HepG2 (cell line): ENCODE results near the gene PPP2R5B. TPM values are rescaled to one million over a fixed set of nuclear protein-coding genes. Genes with fewer than 3 reads are reported as not detected.

Experiments used
- CHCHD3 ChIP-seq: sonication (generic); formaldehyde crosslinking; IDR thresholded peaks from 2 replicates; pipeline ENCODE4 v1.8.0; 2022; ENCODE audit warnings: mild to moderate bottlenecking, missing genetic modification reagents, moderate library complexity
- EP300 ChIP-seq, 3 experiments: sonication (generic) in 1 of 3; formaldehyde crosslinking in 1 of 3; IDR thresholded peaks; 2 replicates each; pipeline versions ENCODE4 v1.5.1 to v1.6.1; 2011 to 2020; ENCODE audit warnings: low read depth in 2 of 3, low read length in 2 of 3, borderline replicate concordance in 1 of 3, improper control_type of control experiment in 1 of 3, mild to moderate bottlenecking in 1 of 3, missing genetic modification reagents in 1 of 3, moderate library complexity in 1 of 3
- HDAC2 ChIP-seq: sonication (generic); formaldehyde crosslinking; IDR thresholded peaks from 2 replicates; pipeline ENCODE4 v1.4.0; 2020; ENCODE audit warnings: missing genetic modification reagents
- KLF9 ChIP-seq: IDR thresholded peaks from 2 replicates; pipeline ENCODE4 v1.6.1; 2016; ENCODE audit warnings: low read depth
- KMT2B ChIP-seq: IDR thresholded peaks from 2 replicates; pipeline ENCODE4 v1.6.1; 2016; ENCODE audit warnings: missing genetic modification reagents, missing compliant biosample characterization
- NFE2 ChIP-seq: sonication (generic); formaldehyde crosslinking; IDR thresholded peaks from 2 replicates; pipeline ENCODE4 v1.4.0; 2020; ENCODE audit warnings: missing genetic modification reagents
- RBM39 ChIP-seq: fragments of 200-400 bp; formaldehyde crosslinking; IDR thresholded peaks from one replicate; pipeline ENCODE4 v1.6.1; 2018; ENCODE audit warnings: antibody characterized with exemption, mild to moderate bottlenecking, low read depth, low read length; ENCODE audit not compliant: poor library complexity, severe bottlenecking
- SMAD1 ChIP-seq: sonication (generic); formaldehyde crosslinking; IDR thresholded peaks from 2 replicates; pipeline ENCODE4 v1.4.0; 2020; ENCODE audit warnings: missing genetic modification reagents, low read depth, mild to moderate bottlenecking, borderline replicate concordance
- SMARCC2 ChIP-seq: fragments of 450-650 bp; IDR thresholded peaks from 2 replicates; pipeline ENCODE4 v1.6.1; 2017; ENCODE audit warnings: antibody characterized with exemption, mild to moderate bottlenecking
- SRF ChIP-seq: IDR thresholded peaks from 2 replicates; pipeline ENCODE4 v1.6.1; 2011; ENCODE audit warnings: mild to moderate bottlenecking, low read depth, low read length, moderate library complexity
- SRY ChIP-seq: sonication (generic); formaldehyde crosslinking; IDR thresholded peaks from 2 replicates; pipeline ENCODE4 v1.8.0; 2022; ENCODE audit warnings: mild to moderate bottlenecking, missing genetic modification reagents
- TEAD2 ChIP-seq: sonication (generic); formaldehyde crosslinking; IDR thresholded peaks from 2 replicates; pipeline ENCODE4 v1.9.0; 2021; ENCODE audit warnings: missing genetic modification reagents
- ZNF232 ChIP-seq: sonication (generic); formaldehyde crosslinking; IDR thresholded peaks from 2 replicates; pipeline ENCODE4 v1.4.0; 2020; ENCODE audit warnings: missing genetic modification reagents, borderline replicate concordance
- ZNF768 ChIP-seq: sonication (generic); formaldehyde crosslinking; IDR thresholded peaks from 2 replicates; pipeline ENCODE4 v1.4.0; 2020; ENCODE audit warnings: missing genetic modification reagents
- ZNF839 ChIP-seq: sonication (generic); formaldehyde crosslinking; IDR thresholded peaks from 2 replicates; pipeline ENCODE4 v1.4.0; 2020; ENCODE audit warnings: missing genetic modification reagents, mild to moderate bottlenecking, borderline replicate concordance
- polyA plus RNA-seq, 8 experiments: library from polyadenylated mRNA; depleted of rRNA in 3 of 8; stranded (reverse) in 7 of 8; unstranded in 1 of 8; fragments of >200 nt; fragmentation: Illumina TruSeq in 4 of 8; extraction: Trizol in 4 of 8; gene quantifications; 2 replicates each; pipeline versions ENCODE4 v1.2.1 to v1.2.3, GENCODE V29; 2011 to 2016; ENCODE audit warnings: low read depth in 4 of 8, missing spikeins in 1 of 8, mixed read lengths in 1 of 8; ENCODE audit not compliant: insufficient read depth in 1 of 8
- total RNA-seq, 5 experiments: library from RNA; depleted of rRNA; stranded (reverse); fragments of >200 nt; fragmentation: Illumina TruSeq; extraction: Trizol; gene quantifications; 2 replicates each; pipeline ENCODE4 v1.2.3, GENCODE V29; 2016; ENCODE audit warnings: low read depth in 1 of 5
- TF ChIP-seq, protein P1 (sequence below): sonication (generic); formaldehyde crosslinking; IDR thresholded peaks from 2 replicates; pipeline ENCODE4 v1.4.0; 2020; ENCODE audit warnings: missing genetic modification reagents
- TF ChIP-seq, protein P2 (sequence below): sonication (generic); formaldehyde crosslinking; IDR thresholded peaks from 2 replicates; pipeline ENCODE4 v1.8.0; 2022; ENCODE audit warnings: mild to moderate bottlenecking, missing genetic modification reagents, moderate library complexity
- TF ChIP-seq, protein P3 (sequence below): sonication (generic); formaldehyde crosslinking; IDR thresholded peaks from 2 replicates; pipeline ENCODE4 v1.9.0; 2021; ENCODE audit warnings: missing genetic modification reagents, borderline replicate concordance
- TF ChIP-seq, protein P4 (sequence below): sonication (generic); formaldehyde crosslinking; IDR thresholded peaks from 2 replicates; pipeline ENCODE4 v1.4.0; 2020; ENCODE audit warnings: mild to moderate bottlenecking, missing genetic modification reagents

PPP2R5B gene
- total and polyA plus RNA-seq, 2 of the 13 experiments (the other 11 are each of a cell fraction or from before 2014, with no cell fraction given): 2.3 to 8.3 TPM

DNA sequence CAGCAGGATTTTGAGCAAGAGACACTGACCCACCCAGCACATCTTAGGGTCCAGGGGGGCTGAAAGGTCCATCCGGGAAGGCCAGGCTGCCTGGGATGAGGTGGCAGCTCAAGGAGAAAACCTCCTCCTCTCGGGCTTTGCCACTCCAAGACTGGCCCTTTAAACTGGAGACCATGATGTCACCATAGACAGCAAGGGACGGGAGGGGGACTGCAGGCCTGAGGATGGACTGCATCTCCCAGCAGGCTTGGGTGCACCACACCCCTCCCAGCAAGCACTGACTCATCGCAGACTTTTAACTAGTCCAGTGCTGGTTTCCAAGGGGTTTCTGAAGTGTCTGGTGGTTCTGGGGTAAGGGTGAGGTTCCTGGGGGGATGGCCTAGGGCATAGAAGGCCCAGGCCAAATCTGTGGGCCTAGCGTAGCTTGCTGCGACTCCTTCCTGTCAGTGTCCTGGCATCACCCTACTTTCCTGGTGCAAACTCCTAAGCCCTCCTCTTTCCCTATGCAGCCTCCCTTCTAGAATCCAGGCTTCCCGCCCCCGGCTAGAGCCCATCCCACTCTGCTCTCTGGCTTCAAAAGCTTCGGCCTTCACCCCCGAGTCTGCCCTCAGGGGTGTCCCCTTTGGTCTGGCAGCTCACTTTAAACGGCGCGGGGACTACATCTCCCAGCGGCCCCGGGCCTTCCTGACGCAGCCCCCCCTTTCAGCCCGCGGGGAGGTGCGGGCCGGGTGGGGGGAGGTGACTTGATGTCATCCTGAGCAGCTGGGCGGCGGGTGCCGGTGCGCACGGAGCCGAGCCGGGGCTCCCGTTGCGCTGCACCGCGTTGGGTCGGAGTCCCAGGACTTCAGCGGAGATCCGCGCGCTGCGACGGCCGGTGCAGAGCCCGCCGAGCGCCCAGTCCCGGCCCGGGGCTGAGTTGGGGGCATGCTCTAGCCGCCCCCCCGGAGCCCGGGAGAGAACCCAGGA, at the start of gene PPP2R5B (continued):
- no peak; a peak in 1 of 4 replicates for TF ChIP-seq EP300 (IDR thresholded peaks at IDR 0.05; ENCODE audit: low read depth in 2 of 2, low read length in 2 of 2)
- TF ChIP-seq EP300 (CRISPR knock-in tag; IDR thresholded peaks at IDR 0.05; ENCODE audit: borderline replicate concordance): no peak
- TF ChIP-seq CHCHD3: no peak
- 0 out of 2 replicates have a peak, but pooled peaks have one; percentile 40 for TF ChIP-seq KMT2B (CRISPR knock-in tag)
- no peak for TF ChIP-seq SRY (CRISPR knock-in tag)
- TF ChIP-seq RBM39: no peak
- TF ChIP-seq NFE2 (CRISPR knock-in tag): no peak
- TF ChIP-seq TEAD2 (CRISPR knock-in tag): no peak
- TF ChIP-seq KLF9 (CRISPR knock-in tag): no peak
- no peak for TF ChIP-seq SMARCC2
- TF ChIP-seq, protein P1, sequence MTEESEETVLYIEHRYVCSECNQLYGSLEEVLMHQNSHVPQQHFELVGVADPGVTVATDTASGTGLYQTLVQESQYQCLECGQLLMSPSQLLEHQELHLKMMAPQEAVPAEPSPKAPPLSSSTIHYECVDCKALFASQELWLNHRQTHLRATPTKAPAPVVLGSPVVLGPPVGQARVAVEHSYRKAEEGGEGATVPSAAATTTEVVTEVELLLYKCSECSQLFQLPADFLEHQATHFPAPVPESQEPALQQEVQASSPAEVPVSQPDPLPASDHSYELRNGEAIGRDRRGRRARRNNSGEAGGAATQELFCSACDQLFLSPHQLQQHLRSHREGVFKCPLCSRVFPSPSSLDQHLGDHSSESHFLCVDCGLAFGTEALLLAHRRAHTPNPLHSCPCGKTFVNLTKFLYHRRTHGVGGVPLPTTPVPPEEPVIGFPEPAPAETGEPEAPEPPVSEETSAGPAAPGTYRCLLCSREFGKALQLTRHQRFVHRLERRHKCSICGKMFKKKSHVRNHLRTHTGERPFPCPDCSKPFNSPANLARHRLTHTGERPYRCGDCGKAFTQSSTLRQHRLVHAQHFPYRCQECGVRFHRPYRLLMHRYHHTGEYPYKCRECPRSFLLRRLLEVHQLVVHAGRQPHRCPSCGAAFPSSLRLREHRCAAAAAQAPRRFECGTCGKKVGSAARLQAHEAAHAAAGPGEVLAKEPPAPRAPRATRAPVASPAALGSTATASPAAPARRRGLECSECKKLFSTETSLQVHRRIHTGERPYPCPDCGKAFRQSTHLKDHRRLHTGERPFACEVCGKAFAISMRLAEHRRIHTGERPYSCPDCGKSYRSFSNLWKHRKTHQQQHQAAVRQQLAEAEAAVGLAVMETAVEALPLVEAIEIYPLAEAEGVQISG (CRISPR knock-in tag): peak; percentile 83
- no peak for TF ChIP-seq ZNF839
- no peak for TF ChIP-seq SRF
- TF ChIP-seq, protein P2, sequence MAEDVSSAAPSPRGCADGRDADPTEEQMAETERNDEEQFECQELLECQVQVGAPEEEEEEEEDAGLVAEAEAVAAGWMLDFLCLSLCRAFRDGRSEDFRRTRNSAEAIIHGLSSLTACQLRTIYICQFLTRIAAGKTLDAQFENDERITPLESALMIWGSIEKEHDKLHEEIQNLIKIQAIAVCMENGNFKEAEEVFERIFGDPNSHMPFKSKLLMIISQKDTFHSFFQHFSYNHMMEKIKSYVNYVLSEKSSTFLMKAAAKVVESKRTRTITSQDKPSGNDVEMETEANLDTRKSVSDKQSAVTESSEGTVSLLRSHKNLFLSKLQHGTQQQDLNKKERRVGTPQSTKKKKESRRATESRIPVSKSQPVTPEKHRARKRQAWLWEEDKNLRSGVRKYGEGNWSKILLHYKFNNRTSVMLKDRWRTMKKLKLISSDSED (CRISPR knock-in tag): no peak
- no peak; the same call in 1 of the 2 replicates for TF ChIP-seq ZNF768 (CRISPR knock-in tag)
- peak; percentile 40; the same call in 1 of the 2 replicates for TF ChIP-seq ZNF232 (CRISPR knock-in tag)
- TF ChIP-seq, protein P3, sequence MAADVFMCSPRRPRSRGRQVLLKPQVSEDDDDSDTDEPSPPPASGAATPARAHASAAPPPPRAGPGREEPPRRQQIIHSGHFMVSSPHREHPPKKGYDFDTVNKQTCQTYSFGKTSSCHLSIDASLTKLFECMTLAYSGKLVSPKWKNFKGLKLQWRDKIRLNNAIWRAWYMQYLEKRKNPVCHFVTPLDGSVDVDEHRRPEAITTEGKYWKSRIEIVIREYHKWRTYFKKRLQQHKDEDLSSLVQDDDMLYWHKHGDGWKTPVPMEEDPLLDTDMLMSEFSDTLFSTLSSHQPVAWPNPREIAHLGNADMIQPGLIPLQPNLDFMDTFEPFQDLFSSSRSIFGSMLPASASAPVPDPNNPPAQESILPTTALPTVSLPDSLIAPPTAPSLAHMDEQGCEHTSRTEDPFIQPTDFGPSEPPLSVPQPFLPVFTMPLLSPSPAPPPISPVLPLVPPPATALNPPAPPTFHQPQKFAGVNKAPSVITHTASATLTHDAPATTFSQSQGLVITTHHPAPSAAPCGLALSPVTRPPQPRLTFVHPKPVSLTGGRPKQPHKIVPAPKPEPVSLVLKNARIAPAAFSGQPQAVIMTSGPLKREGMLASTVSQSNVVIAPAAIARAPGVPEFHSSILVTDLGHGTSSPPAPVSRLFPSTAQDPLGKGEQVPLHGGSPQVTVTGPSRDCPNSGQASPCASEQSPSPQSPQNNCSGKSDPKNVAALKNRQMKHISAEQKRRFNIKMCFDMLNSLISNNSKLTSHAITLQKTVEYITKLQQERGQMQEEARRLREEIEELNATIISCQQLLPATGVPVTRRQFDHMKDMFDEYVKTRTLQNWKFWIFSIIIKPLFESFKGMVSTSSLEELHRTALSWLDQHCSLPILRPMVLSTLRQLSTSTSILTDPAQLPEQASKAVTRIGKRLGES (CRISPR knock-in tag): no peak
- peak; percentile 45; the same call in 1 of the 2 replicates for TF ChIP-seq HDAC2
- TF ChIP-seq, protein P4, sequence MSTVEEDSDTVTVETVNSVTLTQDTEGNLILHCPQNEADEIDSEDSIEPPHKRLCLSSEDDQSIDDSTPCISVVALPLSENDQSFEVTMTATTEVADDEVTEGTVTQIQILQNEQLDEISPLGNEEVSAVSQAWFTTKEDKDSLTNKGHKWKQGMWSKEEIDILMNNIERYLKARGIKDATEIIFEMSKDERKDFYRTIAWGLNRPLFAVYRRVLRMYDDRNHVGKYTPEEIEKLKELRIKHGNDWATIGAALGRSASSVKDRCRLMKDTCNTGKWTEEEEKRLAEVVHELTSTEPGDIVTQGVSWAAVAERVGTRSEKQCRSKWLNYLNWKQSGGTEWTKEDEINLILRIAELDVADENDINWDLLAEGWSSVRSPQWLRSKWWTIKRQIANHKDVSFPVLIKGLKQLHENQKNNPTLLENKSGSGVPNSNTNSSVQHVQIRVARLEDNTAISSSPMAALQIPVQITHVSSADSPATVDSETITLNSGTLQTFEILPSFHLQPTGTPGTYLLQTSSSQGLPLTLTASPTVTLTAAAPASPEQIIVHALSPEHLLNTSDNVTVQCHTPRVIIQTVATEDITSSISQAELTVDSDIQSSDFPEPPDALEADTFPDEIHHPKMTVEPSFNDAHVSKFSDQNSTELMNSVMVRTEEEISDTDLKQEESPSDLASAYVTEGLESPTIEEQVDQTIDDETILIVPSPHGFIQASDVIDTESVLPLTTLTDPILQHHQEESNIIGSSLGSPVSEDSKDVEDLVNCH: no peak
- TF ChIP-seq SMAD1 (CRISPR knock-in tag): peak; percentile 22; the same call in 1 of the 2 replicates
